HepG2 (cell line): ENCODE measurements around the gene GADD45GIP1. TPM values are rescaled to one million over a fixed set of nuclear protein-coding genes. Genes with fewer than 3 reads are reported as not detected.

Experiments
- ATM ChIP-seq: fragments of 450-650 bp; IDR thresholded peaks from 2 replicates; pipeline ENCODE4 v1.7.1; 2017; ENCODE audit warnings: mild to moderate bottlenecking, borderline replicate concordance
- CSRNP1 ChIP-seq: sonication (generic); formaldehyde crosslinking; IDR thresholded peaks from 2 replicates; pipeline ENCODE4 v1.8.1; 2023; ENCODE audit warnings: mild to moderate bottlenecking, missing genetic modification reagents
- HBP1 ChIP-seq: IDR thresholded peaks from 2 replicates; pipeline ENCODE4 v1.6.1; 2016; ENCODE audit warnings: low read depth, control low read depth
- NKX3-1 ChIP-seq: sonication (generic); formaldehyde crosslinking; IDR thresholded peaks from 2 replicates; pipeline ENCODE4 v1.5.0; 2020; ENCODE audit warnings: missing genetic modification reagents
- SNAI1 ChIP-seq: sonication (generic); formaldehyde crosslinking; IDR thresholded peaks from 2 replicates; pipeline ENCODE4 v1.5.0; 2020; ENCODE audit warnings: mild to moderate bottlenecking, missing genetic modification reagents, borderline replicate concordance
- SYNCRIP ChIP-seq: fragments of 200-400 bp; formaldehyde crosslinking; IDR thresholded peaks from 2 replicates; pipeline ENCODE4 v1.6.1; 2018; ENCODE audit warnings: mild to moderate bottlenecking, low read depth, low read length; ENCODE audit not compliant: insufficient read depth
- TAF1 ChIP-seq: sonication (generic); formaldehyde crosslinking; IDR thresholded peaks from 2 replicates; pipeline ENCODE4 v1.4.0; 2020; ENCODE audit warnings: missing genetic modification reagents
- ZBTB39 ChIP-seq: sonication (generic); formaldehyde crosslinking; IDR thresholded peaks from 2 replicates; pipeline ENCODE4 v1.5.0; 2020; ENCODE audit warnings: missing genetic modification reagents
- ZBTB8A ChIP-seq: sonication (generic); formaldehyde crosslinking; IDR thresholded peaks from 2 replicates; pipeline ENCODE4 v1.4.0; 2020; ENCODE audit warnings: mild to moderate bottlenecking, low read depth, missing genetic modification reagents, borderline replicate concordance
- ZC3H13 ChIP-seq: sonication (generic); formaldehyde crosslinking; IDR thresholded peaks from 2 replicates; pipeline ENCODE4 v1.8.1; 2023; ENCODE audit warnings: mild to moderate bottlenecking, missing genetic modification reagents, moderate library complexity
- ZFYVE20 ChIP-seq: sonication (generic); formaldehyde crosslinking; IDR thresholded peaks from 2 replicates; pipeline ENCODE4 v1.8.0; 2023; ENCODE audit warnings: low read depth, mild to moderate bottlenecking, moderate library complexity, missing genetic modification reagents, borderline replicate concordance
- ZKSCAN5 ChIP-seq: sonication (generic); formaldehyde crosslinking; IDR thresholded peaks from 2 replicates; pipeline ENCODE4 v1.5.1; 2020; ENCODE audit warnings: mild to moderate bottlenecking, missing genetic modification reagents
- ZNF567 ChIP-seq: sonication (generic); formaldehyde crosslinking; IDR thresholded peaks from 2 replicates; pipeline ENCODE4 v1.8.1; 2023; ENCODE audit warnings: mild to moderate bottlenecking, missing genetic modification reagents, borderline replicate concordance
- ZXDC ChIP-seq: sonication (generic); formaldehyde crosslinking; IDR thresholded peaks from 2 replicates; pipeline ENCODE4 v1.5.0; 2020; ENCODE audit warnings: mild to moderate bottlenecking, missing genetic modification reagents
- polyA plus RNA-seq, 8 experiments: library from polyadenylated mRNA; depleted of rRNA in 3 of 8; stranded (reverse) in 7 of 8; unstranded in 1 of 8; fragments of >200 nt; fragmentation: Illumina TruSeq in 4 of 8; extraction: Trizol in 4 of 8; gene quantifications; 2 replicates each; pipeline versions ENCODE4 v1.2.1 to v1.2.3, GENCODE V29; 2011 to 2016; ENCODE audit warnings: low read depth in 4 of 8, missing spikeins in 1 of 8, mixed read lengths in 1 of 8; ENCODE audit not compliant: insufficient read depth in 1 of 8
- total RNA-seq, 5 experiments: library from RNA; depleted of rRNA; stranded (reverse); fragments of >200 nt; fragmentation: Illumina TruSeq; extraction: Trizol; gene quantifications; 2 replicates each; pipeline ENCODE4 v1.2.3, GENCODE V29; 2016; ENCODE audit warnings: low read depth in 1 of 5
- TF ChIP-seq, protein P1 (sequence below): sonication (generic); formaldehyde crosslinking; conservative IDR thresholded peaks from 2 replicates; pipeline ENCODE4 v1.4.0; 2020; ENCODE audit warnings: missing genetic modification reagents
- TF ChIP-seq, protein P2 (sequence below): sonication (generic); formaldehyde crosslinking; IDR thresholded peaks from 2 replicates; pipeline ENCODE4 v1.5.0; 2020; ENCODE audit warnings: mild to moderate bottlenecking, missing genetic modification reagents

GADD45GIP1 gene
- total and polyA plus RNA-seq, 2 of the 13 experiments (the other 11 are each of a cell fraction or from before 2014, with no cell fraction given): 24.6 to 30.7 TPM

- TF ChIP-seq, protein P1, sequence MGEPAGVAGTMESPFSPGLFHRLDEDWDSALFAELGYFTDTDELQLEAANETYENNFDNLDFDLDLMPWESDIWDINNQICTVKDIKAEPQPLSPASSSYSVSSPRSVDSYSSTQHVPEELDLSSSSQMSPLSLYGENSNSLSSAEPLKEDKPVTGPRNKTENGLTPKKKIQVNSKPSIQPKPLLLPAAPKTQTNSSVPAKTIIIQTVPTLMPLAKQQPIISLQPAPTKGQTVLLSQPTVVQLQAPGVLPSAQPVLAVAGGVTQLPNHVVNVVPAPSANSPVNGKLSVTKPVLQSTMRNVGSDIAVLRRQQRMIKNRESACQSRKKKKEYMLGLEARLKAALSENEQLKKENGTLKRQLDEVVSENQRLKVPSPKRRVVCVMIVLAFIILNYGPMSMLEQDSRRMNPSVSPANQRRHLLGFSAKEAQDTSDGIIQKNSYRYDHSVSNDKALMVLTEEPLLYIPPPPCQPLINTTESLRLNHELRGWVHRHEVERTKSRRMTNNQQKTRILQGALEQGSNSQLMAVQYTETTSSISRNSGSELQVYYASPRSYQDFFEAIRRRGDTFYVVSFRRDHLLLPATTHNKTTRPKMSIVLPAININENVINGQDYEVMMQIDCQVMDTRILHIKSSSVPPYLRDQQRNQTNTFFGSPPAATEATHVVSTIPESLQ (CRISPR knock-in tag): no peak
- 0 out of 2 replicates have a peak, but pooled peaks have one; percentile 20 for TF ChIP-seq ZKSCAN5 (CRISPR knock-in tag)
- no peak for TF ChIP-seq ZBTB8A (CRISPR knock-in tag)
- TF ChIP-seq NKX3-1 (CRISPR knock-in tag): no peak
- TF ChIP-seq, protein P2, sequence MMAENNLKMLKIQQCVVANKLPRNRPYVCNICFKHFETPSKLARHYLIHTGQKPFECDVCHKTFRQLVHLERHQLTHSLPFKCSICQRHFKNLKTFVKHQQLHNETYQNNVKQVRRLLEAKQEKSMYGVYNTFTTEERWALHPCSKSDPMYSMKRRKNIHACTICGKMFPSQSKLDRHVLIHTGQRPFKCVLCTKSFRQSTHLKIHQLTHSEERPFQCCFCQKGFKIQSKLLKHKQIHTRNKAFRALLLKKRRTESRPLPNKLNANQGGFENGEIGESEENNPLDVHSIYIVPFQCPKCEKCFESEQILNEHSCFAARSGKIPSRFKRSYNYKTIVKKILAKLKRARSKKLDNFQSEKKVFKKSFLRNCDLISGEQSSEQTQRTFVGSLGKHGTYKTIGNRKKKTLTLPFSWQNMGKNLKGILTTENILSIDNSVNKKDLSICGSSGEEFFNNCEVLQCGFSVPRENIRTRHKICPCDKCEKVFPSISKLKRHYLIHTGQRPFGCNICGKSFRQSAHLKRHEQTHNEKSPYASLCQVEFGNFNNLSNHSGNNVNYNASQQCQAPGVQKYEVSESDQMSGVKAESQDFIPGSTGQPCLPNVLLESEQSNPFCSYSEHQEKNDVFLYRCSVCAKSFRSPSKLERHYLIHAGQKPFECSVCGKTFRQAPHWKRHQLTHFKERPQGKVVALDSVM: no peak
- no peak for TF ChIP-seq ZXDC (CRISPR knock-in tag)
- TF ChIP-seq TAF1 (CRISPR knock-in tag): no peak
- no peak for TF ChIP-seq ATM
- TF ChIP-seq ZFYVE20 (CRISPR knock-in tag): no peak
- no peak for TF ChIP-seq HBP1 (CRISPR knock-in tag)
- TF ChIP-seq ZBTB39 (CRISPR knock-in tag): no peak
- TF ChIP-seq ZC3H13 (CRISPR knock-in tag): no peak
- no peak for TF ChIP-seq CSRNP1 (CRISPR knock-in tag)
- TF ChIP-seq SNAI1 (CRISPR knock-in tag): no peak
- no peak for TF ChIP-seq SYNCRIP
- no peak for TF ChIP-seq ZNF567
Observed at GRCh38 chr19:12985049-12985776, 28.2 kb upstream of the GADD45GIP1 start (continued).
